ENCODE measurements around the gene DOK4. TPM values are rescaled to one million over a fixed set of nuclear protein-coding genes. Genes with fewer than 3 reads are reported as not detected.

The DOK4 gene
- total RNA-seq, 2 experiments from 2014 or later: 2.4 to 2.9 TPM

- Mint-ChIP-seq H3K9me3 (no peaks in the 10 kb centered on the region), H3K27ac (no peak overlapping the region), H3K27me3 (no peaks in the 10 kb centered on the region), H3K4me1 (ENCODE audit: low read depth) (peaks cover 34% of the 10 kb centered on the region), H3K36me3 (ENCODE audit: low read depth) (no peaks in the 10 kb centered on the region), H3K4me3 (peak overlapping the region; percentile 34)
- ChIA-PET POLR2A (interaction anchor here (1.0 to 6.4 kb wide), 3 partner anchors 9 to 54 kb away, joined by 3 to 49 read pairs (median 3); partner anchors contain the start of gene CCDC102A), CTCF (interaction anchor here (1.3 kb wide), 1 partner anchor 22 kb away, joined by 4 read pairs; the partner anchor contains the start of gene POLR2C)
- Histone ChIP-seq H3K4me3 (ENCODE audit: low read length) (no peak overlapping the region), H3K27me3 (ENCODE audit: control insufficient read depth in 1 of 2, insufficient read depth in 2 of 2, low read length in 2 of 2) (no peaks in the 10 kb centered on the region), H3K4me1 (ENCODE audit: insufficient read depth, low read length) (peaks cover 22% of the 10 kb centered on the region), H3K9me3 (ENCODE audit: control insufficient read depth in 1 of 2, insufficient read depth in 1 of 2, low read length in 2 of 2) (no peaks in the 10 kb centered on the region), H3K36me3 (ENCODE audit: insufficient read depth, low read length) (no peaks in the 10 kb centered on the region), H3K27ac (ENCODE audit: low read depth in 1 of 2, low read length in 2 of 2) (no peak overlapping the region)
- intact Hi-C loops (cut with DNase I, micrococcal nuclease): no loop called here
- DNase-seq: no peak
- TF ChIP-seq CTCF (IDR thresholded peaks at IDR 0.05): no peak
- no peak for ATAC-seq (ENCODE audit: poor library complexity)
These were observed 2.4 kb downstream of the DOK4 start for GRCh38 chr16:57483725-57484514.

- no peak overlapping the region for H3K27ac Mint-ChIP-seq
- ChIA-PET CTCF (interaction anchor here (1.3 kb wide), 1 partner anchor 21 kb away, joined by 4 read pairs; the partner anchor contains the start of gene POLR2C), POLR2A (interaction anchor here (1.0 kb wide), 1 partner anchor 8 kb away, joined by 3 read pairs; no protein-coding TSS in a partner anchor)
- no peak for TF ChIP-seq CTCF (IDR thresholded peaks at IDR 0.05)
- Histone ChIP-seq H3K36me3 (ENCODE audit: insufficient read depth, low read length) (no peaks in the 10 kb centered on the region), H3K27me3 (ENCODE audit: control insufficient read depth in 1 of 2, insufficient read depth in 2 of 2, low read length in 2 of 2) (no peaks in the 10 kb centered on the region), H3K9me3 (ENCODE audit: control insufficient read depth in 1 of 2, insufficient read depth in 1 of 2, low read length in 2 of 2) (no peaks in the 10 kb centered on the region), H3K4me1 (ENCODE audit: insufficient read depth, low read length) (peaks cover 23% of the 10 kb centered on the region), H3K4me3 (ENCODE audit: low read length) (no peak overlapping the region), H3K27ac (ENCODE audit: low read depth in 1 of 2, low read length in 2 of 2) (no peak overlapping the region)
- no peaks in the 10 kb centered on the region for H3K27me3 Mint-ChIP-seq
- ATAC-seq (ENCODE audit: poor library complexity) (no peak), DNase-seq (no peak)
- peaks cover 34% of the 10 kb centered on the region for H3K4me1 Mint-ChIP-seq (ENCODE audit: low read depth)
- no peaks in the 10 kb centered on the region for H3K36me3 Mint-ChIP-seq (ENCODE audit: low read depth)
- intact Hi-C loops (cut with DNase I, micrococcal nuclease): no loop called here
- no peaks in the 10 kb centered on the region for H3K9me3 Mint-ChIP-seq
- H3K4me3 Mint-ChIP-seq: peak overlapping the region; percentile 66
These were observed 3.3 kb downstream of the DOK4 start for GRCh38 chr16:57482845-57483545.

GRCh38 chr16:57481421-57481820, 4.9 kb downstream of the DOK4 start:
- no peak for TF ChIP-seq CTCF (IDR thresholded peaks at IDR 0.05)
- Histone ChIP-seq H3K4me1 (ENCODE audit: insufficient read depth, low read length) (peaks cover 29% of the 10 kb centered on the region), H3K4me3 (ENCODE audit: low read length) (no peak overlapping the region), H3K36me3 (ENCODE audit: insufficient read depth, low read length) (no peaks in the 10 kb centered on the region), H3K9me3 (ENCODE audit: control insufficient read depth in 1 of 2, insufficient read depth in 1 of 2, low read length in 2 of 2) (no peaks in the 10 kb centered on the region), H3K27ac (ENCODE audit: low read depth in 1 of 2, low read length in 2 of 2) (no peak overlapping the region), H3K27me3 (ENCODE audit: control insufficient read depth in 1 of 2, insufficient read depth in 2 of 2, low read length in 2 of 2) (no peaks in the 10 kb centered on the region)
- peaks cover 23% of the 10 kb centered on the region for H3K4me1 Mint-ChIP-seq (ENCODE audit: low read depth)
- H3K4me3 Mint-ChIP-seq: no peak overlapping the region
- ATAC-seq (ENCODE audit: poor library complexity) (no peak), DNase-seq (no peak)
- H3K9me3 Mint-ChIP-seq: no peaks in the 10 kb centered on the region
- intact Hi-C loops (cut with DNase I, micrococcal nuclease): no loop called here
- POLR2A ChIA-PET: interaction anchor here (1.0 to 1.3 kb wide), 2 partner anchors 17 to 53 kb away, joined by 3 read pairs; no protein-coding TSS in a partner anchor
- no peaks in the 10 kb centered on the region for H3K27me3 Mint-ChIP-seq
- CTCF ChIA-PET: interaction anchor here (1.3 kb wide), 1 partner anchor 19 kb away, joined by 3 read pairs; the partner anchor contains the start of gene POLR2C
- H3K36me3 Mint-ChIP-seq (ENCODE audit: low read depth): no peaks in the 10 kb centered on the region
- no peak overlapping the region for H3K27ac Mint-ChIP-seq

All from CD4-positive, alpha-beta T cell (primary cell).